Middle frontal gyrus (tissue), 1 donor: ENCODE results near the gene KRTAP10-5.
"Not testable (repeated sequence)": the region's sequence is repeated elsewhere in the genome, so short reads cannot be mapped to it uniquely, and the experiment has no call there.

Experiments
- DNase-seq: peaks from one replicate; pipeline ENCODE4 v3.0.0-alpha.2; 2015; ENCODE audit warnings: low spot score; ENCODE audit errors: extremely low spot score

Gene KRTAP10-5

GRCh38 chr21:44591801-44592130, 11.4 kb upstream of the KRTAP10-5 start:
- DNase-seq, result not testable (repeated sequence)

- DNase-seq, result not testable (repeated sequence)
These were observed 10.7 kb upstream of the KRTAP10-5 start for GRCh38 chr21:44590897-44591800.

- DNase-seq, result no peak
These were observed 9.9 kb upstream of the KRTAP10-5 start for GRCh38 chr21:44590311-44590721.

GRCh38 chr21:44589586-44590305, 9.3 kb upstream of the KRTAP10-5 start:
- DNase-seq, result no peak

- DNase-seq, result no peak
These were observed 8.7 kb upstream of the KRTAP10-5 start for GRCh38 chr21:44589094-44589493.

- DNase-seq, result no peak
These were observed 5.5 kb upstream of the KRTAP10-5 start for GRCh38 chr21:44585892-44586291.

GRCh38 chr21:44583800-44584147, 3.4 kb upstream of the KRTAP10-5 start:
- DNase-seq, result no peak

- DNase-seq, result no peak
These were observed 2.8 kb upstream of the KRTAP10-5 start for GRCh38 chr21:44583089-44583799.

GRCh38 chr21:44582055-44582454, 1.7 kb upstream of the KRTAP10-5 start:
- DNase-seq, result no peak

- no peak for DNase-seq
These were observed 754 bp upstream of the KRTAP10-5 start for GRCh38 chr21:44581158-44581557.

- no peak for DNase-seq
These were observed 615 bp downstream of the KRTAP10-5 start for GRCh38 chr21:44579833-44580144.

GRCh38 chr21:44579056-44579832, 1.2 kb downstream of the KRTAP10-5 start:
- no peak for DNase-seq

GRCh38 chr21:44578371-44579055, 1.9 kb downstream of the KRTAP10-5 start:
- no peak for DNase-seq

- no peak for DNase-seq
These were observed 4.4 kb downstream of the KRTAP10-5 start for GRCh38 chr21:44576025-44576420.

- no peak for DNase-seq
These were observed 4.9 kb downstream of the KRTAP10-5 start for GRCh38 chr21:44575307-44576024.

GRCh38 chr21:44574457-44575306, 5.7 kb downstream of the KRTAP10-5 start:
- DNase-seq, result no peak

- not testable (repeated sequence) for DNase-seq
These were observed 6.6 kb downstream of the KRTAP10-5 start, which contains the start of gene KRTAP10-4 for GRCh38 chr21:44573630-44574456. KRTAP10-4 (plus strand) TSS chr21:44573729; CDS start chr21:44573759, 30 bp downstream.

GRCh38 chr21:44572959-44573583, 7.3 kb downstream of the KRTAP10-5 start:
- no peak for DNase-seq
